Coronary artery (tissue), 2 donors: Measurements from ENCODE around the gene UFSP2.

Source experiments
- DNase-seq: peaks from one replicate; pipeline ENCODE4 v3.0.0-alpha.2; 2017; ENCODE audit warnings: low spot score
- H3K27ac ChIP-seq, 2 donors: fragments of 200-600 bp; sonication (generic); one replicate each; pipeline ENCODE4 v1.5.1; 2016 to 2019
- H3K4me3 ChIP-seq: fragments of 200-600 bp; sonication (generic); 2 replicates; pipeline ENCODE4 v1.5.1; 2016; ENCODE audit warnings: mild to moderate bottlenecking, moderate library complexity
- CTCF ChIP-seq: fragments of 200-600 bp; sonication (generic); IDR thresholded peaks from one replicate; pipeline ENCODE4 v1.5.1; 2019; ENCODE audit warnings: antibody characterized with exemption

The UFSP2 gene

GRCh38 chr4:185396724-185397385 is 28.9 kb downstream of the UFSP2 start, which contains the start of gene ANKRD37:
Gene ANKRD37, plus strand, starts transcription at chr4:185396841. Its CDS starts 83 bp downstream, at chr4:185396924.
- TF ChIP-seq CTCF = no peak
- peak; percentile 81 for DNase-seq
- H3K27ac ChIP-seq = peak within 1 kb of the TSS; percentile 100
- H3K4me3 ChIP-seq = peak within 1 kb of the TSS; percentile 94

GRCh38 chr4:185395956-185396723 is 29.6 kb downstream of the UFSP2 start:
- peak; percentile 98 for DNase-seq
- no peak for TF ChIP-seq CTCF
- Histone ChIP-seq H3K27ac (peak overlapping the region; percentile 100), H3K4me3 (peak overlapping the region; percentile 94)

GRCh38 chr4:185395238-185395955 is 30.4 kb downstream of the UFSP2 start, which contains the start of gene LRP2BP:
Gene LRP2BP, minus strand, starts transcription at chr4:185395924. Its CDS starts 17,738 bp downstream, at chr4:185378186.
- Histone ChIP-seq H3K4me3 (peak within 1 kb of the TSS; percentile 94), H3K27ac (peak within 1 kb of the TSS; percentile 100)
- no peak for TF ChIP-seq CTCF
- DNase-seq = no peak

GRCh38 chr4:185394568-185395237 is 31.1 kb downstream of the UFSP2 start:
- TF ChIP-seq CTCF = no peak
- H3K4me3 ChIP-seq = peak overlapping the region; percentile 94
- DNase-seq = no peak
- peak overlapping the region in 1 of 2 donors; percentile 100 for H3K27ac ChIP-seq

GRCh38 chr4:185392156-185392555 is 33.6 kb downstream of the UFSP2 start:
- no peak overlapping the region for H3K4me3 ChIP-seq
- TF ChIP-seq CTCF = no peak
- no peak for DNase-seq
- no peak overlapping the region for H3K27ac ChIP-seq

GRCh38 chr4:185390941-185391340 is 34.8 kb downstream of the UFSP2 start:
- DNase-seq = no peak
- TF ChIP-seq CTCF = no peak
- H3K4me3 ChIP-seq = no peak overlapping the region
- H3K27ac ChIP-seq = no peak overlapping the region
